DLD1 (cell line): ENCODE measurements around the gene UGT1A1.

Source experiments
- in situ Hi-C: cut with HindIII; loops from 2 replicates; pipeline ENCODE4 v1.10.0; 2017; ENCODE audit warnings: low sequenced_read_pairs

The UGT1A1 gene

DNA sequence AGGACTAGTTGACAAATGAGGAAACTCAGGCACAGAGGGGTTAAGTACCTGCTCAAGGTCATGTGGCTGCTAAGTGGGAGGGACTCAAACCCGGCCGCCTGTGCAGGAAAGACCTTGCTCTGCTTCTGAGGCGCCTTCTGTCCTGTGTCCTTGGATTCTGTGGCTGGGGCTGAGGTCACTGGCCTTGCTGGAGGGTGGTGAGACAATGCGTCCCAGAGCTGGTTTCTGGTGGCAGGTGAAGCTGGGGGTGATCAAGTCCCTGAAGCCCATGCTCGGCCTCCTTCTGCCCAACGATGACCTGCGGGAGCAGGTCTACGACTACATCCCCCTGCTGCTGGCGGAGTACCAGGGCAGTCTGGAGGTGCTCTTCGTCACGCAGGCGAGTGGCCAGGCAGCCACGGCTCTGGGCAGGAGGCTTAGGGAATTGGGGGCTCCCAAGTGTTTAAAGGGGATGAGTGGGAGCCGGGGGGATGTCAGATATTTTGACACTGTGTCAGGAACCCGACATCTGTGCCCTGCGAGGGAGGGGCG, 34.1 kb downstream of the UGT1A1 start:
- in situ Hi-C loops = no loop called here

DNA sequence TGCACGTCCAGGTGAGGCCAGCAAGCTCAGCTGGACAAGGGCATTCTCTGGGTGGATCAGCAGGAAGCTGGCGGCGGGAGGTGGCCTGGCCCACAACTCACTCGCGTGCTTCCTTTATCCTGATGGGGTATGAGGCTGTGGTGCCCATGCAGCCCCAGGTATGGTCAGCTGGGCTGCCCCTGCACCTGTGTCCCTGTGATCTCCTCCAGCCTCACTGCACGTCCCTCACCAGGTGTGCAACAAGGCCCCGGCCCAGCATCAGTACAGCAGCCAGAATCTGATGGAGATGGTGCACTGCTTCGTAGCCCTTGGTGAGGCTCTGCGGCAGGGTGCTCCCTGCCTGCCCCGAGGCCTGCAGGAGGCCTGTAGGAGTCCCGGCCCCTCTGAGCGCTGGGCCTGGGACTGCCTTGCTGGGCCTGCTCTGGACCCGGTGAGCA, 35.7 kb downstream of the UGT1A1 start:
- in situ Hi-C loops = no loop called here

DNA sequence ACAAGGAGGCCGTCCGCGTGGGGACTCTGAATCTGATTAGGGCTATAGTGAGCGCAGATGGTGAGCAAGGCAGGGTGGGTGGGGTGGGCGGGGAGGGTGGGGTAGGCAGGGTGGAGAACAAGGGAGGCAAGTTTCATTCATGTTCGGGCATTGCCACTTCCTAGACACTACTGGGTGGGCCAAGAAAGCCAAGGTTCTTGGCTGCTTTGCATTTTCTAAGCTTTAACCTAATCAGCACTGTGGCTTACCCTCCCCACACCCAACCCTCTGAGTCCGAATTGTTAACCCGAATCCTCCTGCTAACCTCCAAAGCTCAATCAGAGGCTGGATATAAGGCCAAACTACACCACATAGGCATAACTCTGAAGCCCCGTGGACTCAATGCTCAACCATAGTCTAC, 36.2 kb downstream of the UGT1A1 start:
- in situ Hi-C loops = no loop called here

DNA sequence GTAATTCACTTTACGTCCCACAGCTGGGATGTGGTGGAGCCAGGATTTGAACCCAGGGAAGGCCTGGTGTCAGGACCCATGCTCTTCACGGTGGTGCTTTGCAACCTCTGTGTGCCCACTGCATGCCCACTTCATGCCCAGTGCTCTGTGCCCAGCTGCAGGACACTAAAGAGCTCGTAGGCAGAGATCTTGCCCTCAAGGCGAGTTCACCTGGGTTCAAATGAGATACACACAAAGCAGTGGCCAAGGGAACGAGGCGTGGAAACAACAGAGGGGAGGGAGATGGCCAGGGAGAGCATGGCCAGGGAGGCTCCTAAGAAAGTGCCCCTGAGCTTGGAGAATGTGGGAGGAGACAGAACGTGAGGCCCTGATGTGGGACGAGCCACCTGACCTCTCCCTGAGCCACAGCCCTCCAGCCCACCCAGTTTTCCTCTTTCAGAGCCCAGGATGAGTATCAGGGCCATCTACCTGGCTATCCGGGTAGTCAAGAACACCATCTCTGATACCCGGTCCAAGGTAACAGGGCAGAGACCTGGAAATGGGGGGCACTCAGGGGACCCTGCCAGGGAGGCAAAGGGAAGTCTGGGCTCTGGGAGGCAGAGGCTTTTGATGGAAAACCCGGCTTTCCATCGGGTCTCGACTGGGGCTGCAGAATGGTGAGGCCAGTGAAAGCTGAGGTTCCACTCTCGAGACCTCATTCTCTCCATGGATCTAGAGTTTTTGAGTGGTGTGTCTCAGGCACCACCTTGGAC, 38.4 kb downstream of the UGT1A1 start:
- in situ Hi-C loops = no loop called here

DNA sequence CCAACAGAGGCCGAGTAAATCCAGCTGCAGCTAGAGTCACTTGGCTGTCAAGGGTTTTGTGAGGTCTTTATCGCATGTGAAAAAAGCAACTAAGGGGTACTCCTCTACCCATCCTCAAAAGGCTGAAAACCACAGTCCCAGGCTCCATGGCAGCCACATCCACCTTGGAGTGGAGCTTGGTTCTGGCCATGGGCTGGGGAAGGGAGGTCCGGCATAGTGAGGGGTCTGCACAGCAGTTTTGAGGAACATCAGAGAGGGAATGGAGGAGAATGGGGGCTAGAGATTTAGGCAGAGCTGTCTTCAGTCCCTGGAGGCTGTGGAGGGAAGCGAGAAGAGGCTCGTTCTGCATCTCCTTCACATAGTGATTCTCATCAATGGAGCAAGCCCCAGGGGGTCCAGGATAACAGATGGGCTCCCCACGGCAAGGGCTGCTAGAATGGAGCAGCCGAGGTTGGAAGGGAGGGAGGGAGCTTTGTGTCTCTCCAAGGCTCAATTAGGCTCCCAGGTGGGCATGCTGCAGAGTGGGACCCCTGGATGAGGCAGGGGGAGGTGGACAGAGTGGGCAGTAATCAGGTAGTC, 39.1 kb downstream of the UGT1A1 start:
- in situ Hi-C loops = no loop called here

DNA sequence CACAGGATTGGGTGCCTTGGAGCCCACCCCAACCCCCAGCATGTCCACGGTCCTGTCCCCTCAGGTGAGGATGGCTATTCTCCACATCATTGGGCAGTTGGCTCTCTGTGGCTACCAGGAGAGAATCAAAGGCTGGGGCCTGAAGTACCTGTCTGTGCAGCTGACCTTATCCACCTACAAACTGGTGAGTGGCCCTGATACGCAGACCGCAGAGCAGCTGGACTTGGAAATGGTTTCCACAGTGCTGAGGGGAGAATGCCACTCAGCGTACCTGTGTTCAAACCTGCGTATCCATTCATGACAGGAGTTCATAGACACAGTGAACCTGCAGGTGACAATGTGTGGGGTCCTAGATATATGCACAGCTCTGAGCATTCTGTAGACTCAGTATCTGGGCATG, 39.6 kb downstream of the UGT1A1 start:
- in situ Hi-C loops = no loop called here

DNA sequence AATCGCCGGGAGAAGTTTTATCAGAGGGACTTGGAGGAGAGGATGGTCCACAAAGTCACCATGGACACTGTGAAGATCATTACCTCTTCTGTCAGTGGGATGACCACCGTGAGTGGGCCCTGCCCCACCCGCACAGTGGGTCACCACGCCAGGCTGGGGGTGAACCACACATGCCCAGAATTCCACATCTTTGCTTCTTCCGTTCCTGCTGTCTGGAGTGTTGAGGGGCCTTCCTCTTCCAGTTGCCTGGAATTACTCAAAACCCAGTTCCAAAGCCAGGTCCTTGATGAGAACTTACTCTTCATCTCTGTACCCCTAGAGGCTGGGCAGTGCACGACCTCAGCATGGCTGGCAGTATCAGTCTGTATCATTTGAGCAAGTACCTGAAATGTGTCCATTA, 40.1 kb downstream of the UGT1A1 start:
- in situ Hi-C loops = no loop called here

DNA sequence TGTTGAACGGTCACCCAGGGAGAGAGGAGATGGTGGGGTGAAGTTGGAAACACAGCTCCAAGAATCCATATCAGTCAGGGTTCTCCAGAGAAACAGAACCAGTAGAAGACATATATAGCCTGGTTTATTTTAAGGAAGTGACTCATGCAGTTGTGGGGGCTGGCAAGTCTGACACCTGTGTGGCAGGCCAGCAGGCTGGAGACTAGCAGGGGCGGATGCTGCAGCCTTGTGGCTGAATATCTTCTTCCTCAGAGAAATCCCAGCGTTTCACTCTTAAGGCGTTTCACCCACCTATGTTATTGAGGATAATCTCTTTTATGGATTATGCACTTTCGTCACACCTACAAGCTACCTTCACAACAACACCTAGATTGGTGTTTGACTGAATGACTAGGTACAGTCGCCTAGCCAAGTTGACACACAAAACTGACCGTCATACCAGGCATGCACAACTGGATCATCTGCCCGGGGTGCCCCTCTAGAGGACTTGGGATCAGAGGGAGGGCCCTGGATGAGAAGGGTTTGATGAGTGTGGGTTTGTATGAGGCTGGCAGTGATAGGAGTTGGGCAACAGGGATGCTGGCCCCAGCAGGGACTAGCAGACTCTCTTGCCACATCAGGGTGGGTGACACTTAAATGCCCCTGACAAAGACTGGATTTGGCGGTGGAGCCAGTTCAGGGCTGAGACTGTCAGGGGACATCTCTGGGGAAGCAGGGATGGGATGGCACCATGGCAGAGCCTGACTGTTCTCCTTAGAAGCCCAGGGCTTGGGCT, 41.5 kb downstream of the UGT1A1 start:
- in situ Hi-C loops = no loop called here

DNA sequence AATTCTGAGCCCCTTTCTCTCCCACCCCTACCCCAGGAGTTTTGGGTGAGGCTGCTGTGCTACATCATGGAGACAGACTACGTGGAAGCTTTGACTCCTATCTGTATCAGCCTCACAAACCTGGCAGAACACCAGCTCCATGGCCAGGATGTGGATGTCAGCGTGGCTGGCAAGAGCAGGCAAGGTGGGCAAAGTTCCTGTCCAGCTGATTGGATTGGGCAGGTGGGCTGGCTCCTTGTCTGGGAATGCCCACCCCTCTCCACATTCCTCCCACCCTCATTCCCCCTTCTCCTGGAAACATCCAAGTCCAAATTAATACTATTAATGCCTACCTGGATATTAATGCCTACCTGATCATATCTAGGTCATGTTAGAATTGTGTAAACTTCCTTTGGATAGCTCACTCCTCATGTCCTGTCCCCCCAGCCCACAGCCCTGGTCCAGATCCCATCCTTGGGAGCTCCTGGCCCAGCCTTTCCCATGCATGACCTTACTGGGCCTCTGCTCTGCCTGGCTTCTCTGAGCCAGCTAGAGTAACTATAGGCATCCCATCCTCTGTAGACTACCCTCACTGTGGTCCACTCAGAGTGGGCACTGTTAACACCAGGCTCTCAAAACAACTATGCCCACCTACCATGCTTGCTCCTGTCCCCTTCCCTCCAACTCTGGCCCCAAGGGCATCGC, 42.2 kb downstream of the UGT1A1 start:
- in situ Hi-C loops = no loop called here

DNA sequence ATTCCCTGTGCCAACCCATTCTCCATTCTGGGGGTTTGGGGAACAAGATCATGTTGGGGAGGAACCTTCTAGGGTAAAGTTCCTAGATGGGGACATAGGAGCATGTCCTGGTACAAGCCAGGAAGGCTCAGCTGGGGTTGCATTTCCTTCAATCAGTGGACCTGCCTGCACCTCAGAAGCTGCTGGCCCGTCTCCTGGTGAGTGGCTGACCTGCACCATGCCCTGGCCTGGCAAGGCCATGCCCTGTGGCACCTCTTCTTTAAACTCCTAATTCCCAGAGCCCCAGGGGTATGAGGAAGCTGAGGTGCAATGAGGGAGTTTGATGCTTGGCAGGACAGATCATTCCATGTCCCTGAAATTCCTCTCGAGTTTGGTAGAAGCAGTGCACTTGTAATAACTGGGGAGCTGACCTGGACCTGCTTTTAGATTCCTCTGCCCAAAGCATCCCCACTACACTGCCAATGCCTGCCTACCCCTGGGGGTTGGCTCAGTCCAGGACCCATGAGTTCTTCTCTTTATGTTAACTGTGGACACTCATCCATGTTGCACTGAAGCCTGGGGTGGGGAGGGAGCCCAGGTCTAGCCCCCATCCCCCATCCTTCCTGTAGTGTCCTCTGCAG, 43.3 kb downstream of the UGT1A1 start:
- in situ Hi-C loops = no loop called here

DNA sequence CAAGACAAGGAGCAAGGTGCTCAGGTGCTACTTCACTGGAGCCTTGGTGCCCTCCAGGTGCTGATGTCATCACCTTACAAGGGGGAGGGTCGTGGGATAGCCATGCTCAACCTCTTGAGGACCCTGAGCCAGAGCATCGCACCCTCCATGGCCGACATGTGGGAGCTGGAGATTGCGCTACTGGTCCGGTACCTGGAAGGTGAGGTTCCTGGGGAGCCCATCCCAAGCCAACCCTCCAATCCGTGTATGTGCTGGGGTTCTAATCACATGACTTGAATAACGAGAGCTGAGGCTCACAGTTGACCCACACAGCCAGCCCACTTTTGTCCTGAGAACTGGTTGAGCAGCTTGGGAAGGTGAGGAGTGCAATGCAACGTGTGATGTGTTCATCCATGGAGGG, 43.9 kb downstream of the UGT1A1 start:
- in situ Hi-C loops = no loop called here

DNA sequence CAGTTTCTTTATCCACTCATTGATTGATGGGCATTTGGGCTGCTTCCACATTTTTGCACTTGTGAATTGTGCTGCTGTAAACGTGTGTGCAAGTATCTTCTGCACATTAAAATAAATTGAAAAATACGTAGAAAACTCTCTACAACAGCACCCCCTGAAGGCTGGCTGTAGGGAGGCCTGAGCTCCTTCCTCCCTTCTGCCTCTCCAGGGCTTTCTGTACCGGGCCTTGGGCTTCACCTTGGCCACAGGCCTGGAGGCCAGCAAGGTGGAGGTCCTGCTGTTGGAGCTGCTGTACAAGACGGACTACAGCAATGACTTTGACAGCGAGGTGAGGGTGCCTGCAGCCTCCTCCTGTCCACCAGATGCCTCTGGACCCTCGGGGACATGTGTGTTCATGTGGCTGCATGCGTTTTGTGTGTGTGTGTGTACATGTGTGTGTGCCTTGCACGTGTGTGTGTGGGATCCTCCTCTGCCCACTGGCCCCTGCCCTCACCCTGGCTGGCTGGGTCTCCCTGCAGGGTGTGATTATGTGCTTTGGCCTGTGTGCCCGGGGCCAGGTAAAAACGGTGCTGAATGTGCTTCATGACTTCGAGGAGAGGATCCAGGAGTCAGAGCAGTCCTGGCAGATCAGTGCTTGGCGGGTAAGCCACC, 47.3 kb downstream of the UGT1A1 start:
- in situ Hi-C loops = no loop called here

DNA sequence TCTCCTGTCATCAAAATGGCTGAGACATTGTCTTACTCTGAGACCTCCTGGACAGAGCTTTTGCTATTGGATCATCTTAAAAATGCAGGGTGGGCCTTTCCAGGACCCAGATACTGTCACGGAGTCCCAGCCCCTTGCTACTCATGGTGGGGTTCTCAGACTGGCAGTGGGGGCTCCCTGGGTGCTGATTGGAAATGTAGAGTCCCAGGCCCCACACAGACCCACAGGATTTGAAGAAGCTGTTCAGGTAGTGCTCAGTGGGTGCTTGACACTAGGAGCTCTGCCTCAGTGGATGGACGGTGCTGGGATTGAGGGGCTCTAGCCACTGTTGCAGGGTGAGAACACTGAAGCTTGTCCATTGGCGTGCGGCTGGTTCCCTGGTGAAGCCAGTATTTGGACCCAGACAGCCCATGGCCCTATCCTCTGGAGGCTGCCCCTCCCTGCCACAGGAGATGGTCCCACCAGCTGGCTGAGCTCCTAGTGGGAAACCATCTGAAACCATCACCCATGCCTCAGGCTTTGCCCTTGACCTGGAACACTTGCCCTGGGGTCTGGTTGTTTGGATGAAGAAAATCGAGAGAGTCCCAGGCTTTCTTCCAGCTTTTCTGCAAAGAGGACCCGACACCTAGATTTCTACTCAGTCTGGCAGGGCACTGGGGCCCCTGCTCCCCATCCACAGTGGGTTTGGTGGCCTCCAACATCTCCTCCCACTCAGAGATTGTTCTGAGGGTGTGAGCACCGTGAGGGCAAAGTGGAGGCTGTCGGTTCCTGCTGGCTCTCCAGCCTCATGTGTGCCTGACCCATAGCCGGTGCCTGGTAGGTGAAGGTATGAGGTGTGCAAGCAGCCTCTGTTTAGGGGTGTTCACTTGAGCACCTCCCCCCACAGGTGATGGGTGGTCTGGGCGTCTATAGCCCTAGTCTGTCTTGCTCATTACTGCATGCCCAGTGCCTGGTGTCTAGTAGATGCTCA, 48.2 kb downstream of the UGT1A1 start:
- in situ Hi-C loops = no loop called here

DNA sequence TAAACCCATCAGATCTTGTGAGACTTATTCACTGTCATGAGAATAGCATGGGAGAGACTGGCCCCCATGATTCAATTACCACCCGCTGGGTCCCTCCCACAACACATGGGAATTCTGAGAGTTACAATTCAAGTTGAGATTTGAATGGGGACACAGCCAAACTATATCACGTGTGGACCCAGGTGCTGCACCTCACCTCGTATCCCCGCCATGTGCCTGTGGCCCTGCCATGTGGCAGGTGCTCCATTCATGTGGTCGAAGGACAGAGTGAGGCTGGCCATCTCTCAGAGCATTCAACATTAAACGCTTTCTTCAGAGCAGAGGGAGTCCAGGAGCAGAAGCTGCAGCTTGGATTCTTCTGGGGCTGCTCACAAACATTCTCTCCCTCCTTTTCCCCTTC, 50.3 kb downstream of the UGT1A1 start:
- in situ Hi-C loops = no loop called here

DNA sequence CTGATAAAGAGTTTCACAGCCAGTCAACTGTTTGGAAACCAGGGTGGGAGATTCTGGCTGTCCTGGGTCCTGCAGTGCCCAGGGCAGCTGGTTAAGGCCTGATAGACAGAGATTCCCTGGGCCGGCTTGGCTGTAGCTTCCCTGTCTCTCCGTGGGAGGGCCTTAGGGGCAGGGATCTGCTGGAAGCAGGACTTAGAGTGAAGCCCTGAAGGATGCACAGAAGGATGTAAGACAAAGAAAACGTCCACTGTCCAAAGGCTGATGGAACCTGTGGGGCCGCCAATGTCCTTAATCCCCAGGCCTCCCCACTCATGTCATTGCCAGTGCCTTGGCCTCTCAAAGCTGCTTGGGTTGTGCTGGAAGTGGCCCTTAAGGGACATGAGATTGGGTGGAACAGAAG, 51.0 kb downstream of the UGT1A1 start:
- in situ Hi-C loops = no loop called here

DNA sequence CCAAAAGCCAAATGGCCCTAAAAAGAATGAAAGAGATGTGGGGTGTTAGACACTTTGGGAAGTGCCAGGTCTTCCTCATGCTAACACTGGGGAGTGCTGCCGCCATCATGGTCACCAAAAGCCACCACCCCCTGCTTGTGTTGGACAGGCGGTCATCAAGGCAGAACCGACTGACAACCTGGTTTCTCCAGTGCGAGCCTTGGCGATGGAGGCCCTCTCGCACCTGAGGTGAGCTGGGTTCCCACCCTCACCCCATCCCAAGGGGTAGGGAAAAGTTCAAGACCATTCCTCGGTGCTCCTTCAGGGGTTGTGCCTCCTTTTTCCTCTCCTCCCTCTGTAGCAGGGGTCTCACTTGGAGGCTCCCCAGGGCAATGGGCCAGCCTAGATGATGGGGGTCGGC, 51.7 kb downstream of the UGT1A1 start:
- in situ Hi-C loops = no loop called here

DNA sequence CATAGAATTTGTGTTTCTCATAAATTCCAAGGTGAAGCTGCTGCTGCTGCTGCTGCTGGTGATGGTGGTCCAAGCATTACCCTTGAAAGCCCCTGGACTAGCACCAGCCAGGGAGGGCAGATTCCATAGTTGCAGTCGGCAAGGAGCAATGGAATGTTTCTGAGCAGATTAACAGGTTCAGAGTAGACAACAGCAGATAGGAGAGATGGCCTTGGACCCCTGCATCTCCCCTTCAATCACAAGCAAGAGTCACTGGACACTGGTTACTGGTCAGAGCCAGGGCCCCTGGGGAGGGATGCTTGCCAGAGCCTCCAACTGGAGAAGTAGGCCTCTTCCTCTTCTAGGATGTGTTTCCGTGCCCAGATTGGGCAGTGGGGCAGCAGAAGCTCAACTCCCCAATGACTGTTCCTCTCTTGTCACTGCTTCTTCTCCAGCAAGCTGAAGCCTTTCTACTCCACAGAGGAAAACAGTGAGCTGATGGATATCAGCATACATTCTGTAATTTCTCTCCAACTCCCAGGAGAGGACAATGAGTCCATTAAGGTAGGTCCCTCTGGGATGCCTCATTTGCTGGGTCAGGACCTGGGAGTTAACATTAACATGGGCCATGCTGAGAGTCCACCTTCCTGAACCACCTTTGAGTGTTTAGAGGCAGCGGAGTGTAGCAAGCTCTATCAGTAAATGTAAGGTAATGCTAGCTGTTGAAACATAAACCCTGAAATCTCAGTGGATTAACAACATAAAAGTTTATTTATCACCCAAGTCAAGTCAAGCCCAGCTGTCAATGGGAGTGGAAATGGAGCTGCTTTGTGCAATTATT, 53.4 kb downstream of the UGT1A1 start:
- in situ Hi-C loops = no loop called here
